Colonic mucosa (tissue), 4 donors: ENCODE measurements around the gene CABLES2. TPM values are rescaled to one million over a fixed set of nuclear protein-coding genes. Genes with fewer than 3 reads are reported as not detected.
A peak's percentile ranks its signal among the peaks of the same experiment; 100 is the strongest.

Experiments used
- DNase-seq: peaks from one replicate; pipeline ENCODE4 v3.0.0-alpha.2; 2020
- H3K27ac ChIP-seq: fragments of 200-600 bp; one replicate; pipeline ENCODE4 v1.8.0; 2021
- H3K27me3 ChIP-seq: fragments of 200-600 bp; one replicate; pipeline ENCODE4 v1.8.0; 2021
- H3K36me3 ChIP-seq: fragments of 200-600 bp; one replicate; pipeline ENCODE4 v1.8.0; 2021
- H3K4me1 ChIP-seq: fragments of 200-600 bp; one replicate; pipeline ENCODE4 v1.8.0; 2021; ENCODE audit warnings: mild to moderate bottlenecking
- H3K4me3 ChIP-seq: fragments of 200-600 bp; one replicate; pipeline ENCODE4 v1.8.0; 2021
- H3K9ac ChIP-seq, 2 donors: one replicate each; pipeline ENCODE4 v1.7.0; 2013; ENCODE audit warnings: control low read depth in 2 of 2, low read depth in 2 of 2, low read length in 2 of 2
- H3K9me3 ChIP-seq: fragments of 200-600 bp; one replicate; pipeline ENCODE4 v1.8.0; 2021
- CTCF ChIP-seq: fragments of 200-600 bp; IDR thresholded peaks from one replicate; pipeline ENCODE4 v1.8.0; 2022; ENCODE audit warnings: antibody characterized with exemption, mild to moderate bottlenecking
- intact Hi-C: fragments of 100-400 bp; cut with DNase I; formaldehyde crosslinking; loops from one replicate; pipeline ENCODE4 v1.14.1; 2022
- total RNA-seq, 2 donors: library from RNA; stranded (reverse); fragmentation: NEBNext Ultra II Directional in 1 of 2; extraction: Animal tissue kit (Norgen Biotek cat#: 25700) in 1 of 2; gene quantifications; one replicate each; pipeline ENCODE4 v1.2.1, GENCODE V29; 2021
- donor health status: healthy.
- donor health status: DM: no; HTN: no; CAD: no.
- donor health status: DM: no; HTN: no; CAD: no.

Gene CABLES2
- total RNA-seq, 2 donors from 2014 or later, result 7.8 to 10.5 TPM

GRCh38 chr20:62433658-62434497, 26.8 kb upstream of the CABLES2 start:
- Histone ChIP-seq H3K27ac (no peak overlapping the region), H3K4me3 (no peak overlapping the region), H3K4me1 (peaks cover 8% of the 10 kb centered on the region), H3K9ac (no peak overlapping the region), H3K27me3 (no peaks in the 10 kb centered on the region), H3K9me3 (no peaks in the 10 kb centered on the region), H3K36me3 (no peaks in the 10 kb centered on the region)
- TF ChIP-seq CTCF, result no peak
- intact Hi-C loops, result no loop called here
- DNase-seq, result peak; percentile 69

GRCh38 chr20:62430866-62431447, 23.9 kb upstream of the CABLES2 start:
- intact Hi-C loops, result no loop called here
- TF ChIP-seq CTCF, result no peak
- Histone ChIP-seq H3K4me3 (no peak overlapping the region), H3K9ac (no peak overlapping the region), H3K36me3 (no peaks in the 10 kb centered on the region), H3K27ac (no peak overlapping the region), H3K4me1 (peaks cover 13% of the 10 kb centered on the region), H3K9me3 (no peaks in the 10 kb centered on the region), H3K27me3 (no peaks in the 10 kb centered on the region)
- DNase-seq, result no peak

DNA sequence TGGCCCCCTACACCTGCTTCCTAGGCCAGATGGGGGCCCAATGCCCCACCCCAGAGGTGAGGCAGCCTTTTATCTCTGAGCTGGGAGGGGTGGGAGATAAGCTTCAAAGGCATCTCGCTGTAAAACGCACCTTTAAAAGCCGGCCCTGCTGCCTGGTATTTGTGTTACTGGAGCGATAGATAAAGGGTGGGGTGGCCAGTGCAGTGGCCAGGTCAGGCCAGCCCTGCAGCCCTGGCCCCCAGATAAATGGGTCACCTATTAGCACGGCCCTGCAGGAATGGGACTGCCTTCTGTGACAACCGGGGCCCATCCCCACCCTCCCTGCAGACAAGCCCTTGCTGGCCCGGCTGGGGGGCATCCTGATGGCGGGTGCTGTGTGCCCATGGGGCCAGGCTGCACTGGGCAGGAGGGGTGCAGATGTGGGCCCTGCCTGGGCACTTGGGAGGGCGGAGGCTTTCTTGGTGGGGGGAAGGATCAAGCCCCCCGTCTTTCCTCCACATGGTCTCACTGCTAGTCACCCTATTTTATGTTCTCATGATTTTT, 23.3 kb upstream of the CABLES2 start:
- peaks cover 13% of the 10 kb centered on the region for H3K4me1 ChIP-seq
- intact Hi-C loops, result no loop called here
- DNase-seq, result peak; percentile 52

GRCh38 chr20:62429455-62430310, 22.6 kb upstream of the CABLES2 start:
- H3K9me3 ChIP-seq, result no peaks in the 10 kb centered on the region
- H3K36me3 ChIP-seq, result no peaks in the 10 kb centered on the region
- H3K4me3 ChIP-seq, result no peak overlapping the region
- H3K9ac ChIP-seq, result no peak overlapping the region
- TF ChIP-seq CTCF, result no peak
- H3K27ac ChIP-seq, result no peak overlapping the region
- DNase-seq, result no peak
- intact Hi-C loops, result no loop called here
- H3K27me3 ChIP-seq, result no peaks in the 10 kb centered on the region
- H3K4me1 ChIP-seq, result peaks cover 13% of the 10 kb centered on the region

More for the DNA sequence above, 23.3 kb upstream of the CABLES2 start:
- H3K9me3 ChIP-seq, result no peaks in the 10 kb centered on the region
- H3K36me3 ChIP-seq, result no peaks in the 10 kb centered on the region
- TF ChIP-seq CTCF, result no peak
- H3K27ac ChIP-seq, result no peak overlapping the region
- H3K27me3 ChIP-seq, result no peaks in the 10 kb centered on the region
- no peak overlapping the region for H3K4me3 ChIP-seq
- H3K9ac ChIP-seq, result no peak overlapping the region
